Cardiac fibroblast (primary cell): Measurements from ENCODE around the gene LTBP1.

Experiments
- DNase-seq, 2 donors: peaks; one replicate each; pipeline versions ENCODE4 v3.0.0 to v3.0.0-alpha.2; 2010; ENCODE audit warnings: low read depth in 2 of 2
- H3K4me3 ChIP-seq, 2 donors: replicated peaks in 1 of 2; 1 replicate in 1 of 2; 2 replicates in 1 of 2; pipeline ENCODE4 v1.5.1; 2011; ENCODE audit warnings: low read depth in 2 of 2, low read length in 2 of 2, mild to moderate bottlenecking in 2 of 2, moderate library complexity in 1 of 2
- TF ChIP-seq, protein P1 (sequence below): IDR thresholded peaks from one replicate; pipeline ENCODE4 v1.5.1; 2011; ENCODE audit warnings: low read depth, mild to moderate bottlenecking, low read length, inconsistent platforms

The LTBP1 gene

DNA sequence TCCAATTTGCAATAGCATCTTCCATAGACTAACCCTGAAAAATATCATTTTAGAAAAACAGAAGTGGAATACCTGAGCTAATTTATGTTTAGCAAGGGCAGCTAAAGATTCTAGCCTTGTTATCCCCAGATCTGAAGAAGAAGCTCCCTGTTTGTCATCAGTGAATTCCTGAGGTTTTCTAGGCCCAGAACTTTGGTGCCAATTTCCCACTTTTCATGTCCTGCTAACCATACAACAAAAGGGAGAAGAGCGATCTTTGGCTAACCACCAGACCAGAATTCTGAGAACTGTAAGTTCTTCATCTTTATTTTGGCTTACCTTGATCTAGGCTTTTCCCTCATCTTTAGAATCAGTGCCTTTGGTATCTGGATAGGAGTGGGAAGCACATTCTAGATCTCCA lies 478.4 kb downstream of the LTBP1 start:
- no peak overlapping the region for H3K4me3 ChIP-seq
- TF ChIP-seq, protein P1, sequence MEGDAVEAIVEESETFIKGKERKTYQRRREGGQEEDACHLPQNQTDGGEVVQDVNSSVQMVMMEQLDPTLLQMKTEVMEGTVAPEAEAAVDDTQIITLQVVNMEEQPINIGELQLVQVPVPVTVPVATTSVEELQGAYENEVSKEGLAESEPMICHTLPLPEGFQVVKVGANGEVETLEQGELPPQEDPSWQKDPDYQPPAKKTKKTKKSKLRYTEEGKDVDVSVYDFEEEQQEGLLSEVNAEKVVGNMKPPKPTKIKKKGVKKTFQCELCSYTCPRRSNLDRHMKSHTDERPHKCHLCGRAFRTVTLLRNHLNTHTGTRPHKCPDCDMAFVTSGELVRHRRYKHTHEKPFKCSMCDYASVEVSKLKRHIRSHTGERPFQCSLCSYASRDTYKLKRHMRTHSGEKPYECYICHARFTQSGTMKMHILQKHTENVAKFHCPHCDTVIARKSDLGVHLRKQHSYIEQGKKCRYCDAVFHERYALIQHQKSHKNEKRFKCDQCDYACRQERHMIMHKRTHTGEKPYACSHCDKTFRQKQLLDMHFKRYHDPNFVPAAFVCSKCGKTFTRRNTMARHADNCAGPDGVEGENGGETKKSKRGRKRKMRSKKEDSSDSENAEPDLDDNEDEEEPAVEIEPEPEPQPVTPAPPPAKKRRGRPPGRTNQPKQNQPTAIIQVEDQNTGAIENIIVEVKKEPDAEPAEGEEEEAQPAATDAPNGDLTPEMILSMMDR = no peak
- DNase-seq = no peak

GRCh38 chr2:33425586-33426031 lies 478.9 kb downstream of the LTBP1 start:
- TF ChIP-seq, protein P1 = no peak
- H3K4me3 ChIP-seq = no peak overlapping the region
- DNase-seq = peak; percentile 34 to 73

- peak; percentile 89 to 90 for DNase-seq
- no peak overlapping the region for H3K4me3 ChIP-seq
- TF ChIP-seq, protein P1 = no peak
Measured at GRCh38 chr2:33426666-33427231, 480.0 kb downstream of the LTBP1 start.

DNA sequence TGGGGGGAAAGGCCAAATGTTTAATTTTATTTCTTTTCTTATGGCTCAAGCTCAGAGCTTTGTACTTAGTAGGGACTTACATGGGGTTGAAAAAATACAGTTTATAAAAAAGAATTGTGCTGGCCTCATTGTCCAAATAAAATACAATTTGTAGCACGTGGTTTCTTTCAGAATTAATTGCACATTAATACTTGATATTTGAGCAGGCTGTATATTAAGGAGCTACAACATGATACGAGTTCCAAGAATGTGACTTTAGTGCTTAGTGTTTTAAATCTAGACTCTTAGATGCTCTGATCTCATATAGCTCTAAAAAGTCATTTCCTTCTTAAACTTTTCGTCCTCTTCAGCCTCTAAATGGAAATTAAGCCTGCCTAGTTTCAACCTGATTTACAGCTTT lies 483.3 kb downstream of the LTBP1 start:
- TF ChIP-seq, protein P1 = no peak
- no peak for DNase-seq

GRCh38 chr2:33430856-33431255 lies 484.1 kb downstream of the LTBP1 start:
- no peak for DNase-seq
- H3K4me3 ChIP-seq = no peak overlapping the region
- TF ChIP-seq, protein P1 = no peak

More for the DNA sequence above, 483.3 kb downstream of the LTBP1 start:
- no peak overlapping the region for H3K4me3 ChIP-seq

DNA sequence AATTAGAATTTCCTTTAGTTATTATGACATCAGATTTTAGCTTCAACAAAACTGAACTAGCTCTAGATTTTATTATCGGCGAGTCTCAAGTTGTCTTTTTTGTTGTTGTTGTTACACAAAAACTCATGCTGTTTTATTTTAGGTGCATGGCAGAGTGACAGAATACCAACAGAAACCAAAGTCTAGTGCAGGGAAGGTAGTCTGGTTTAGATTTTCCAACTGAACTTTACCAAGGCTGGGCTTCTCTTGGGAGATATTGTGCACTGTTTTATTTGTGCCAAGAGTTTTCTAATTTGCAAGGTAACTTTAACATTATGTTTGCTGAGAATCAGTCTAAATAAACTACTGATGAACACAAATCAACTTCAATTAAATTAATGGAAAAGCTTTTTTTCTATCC lies 486.1 kb downstream of the LTBP1 start:
- no peak for DNase-seq
- H3K4me3 ChIP-seq = no peak overlapping the region
- TF ChIP-seq, protein P1 = no peak
